GM10847 (cell line): Measurements from ENCODE around the gene MCL1.
A peak's percentile ranks its signal among the peaks of the same experiment; 100 is the strongest.

Experiments
- POLR2A ChIP-seq: IDR thresholded peaks from 2 replicates; pipeline ENCODE4 v1.6.1; 2011; ENCODE audit not compliant: insufficient read length; ENCODE audit errors: extremely low read depth

MCL1 gene

GRCh38 chr1:150575072-150575489, 4.3 kb downstream of the MCL1 start:
- TF ChIP-seq POLR2A = no peak

GRCh38 chr1:150574260-150575071, 4.9 kb downstream of the MCL1 start:
- no peak for TF ChIP-seq POLR2A

- TF ChIP-seq POLR2A = peak; percentile 14
These were observed 6.3 kb downstream of the MCL1 start for GRCh38 chr1:150572918-150573647.

GRCh38 chr1:150568594-150568966, 10.8 kb downstream of the MCL1 start:
- TF ChIP-seq POLR2A = no peak

GRCh38 chr1:150567717-150568593, 11.5 kb downstream of the MCL1 start:
- TF ChIP-seq POLR2A = peak; percentile 16

GRCh38 chr1:150567341-150567716, 12.1 kb downstream of the MCL1 start:
- no peak for TF ChIP-seq POLR2A

- TF ChIP-seq POLR2A = no peak
These were observed 12.6 kb downstream of the MCL1 start for GRCh38 chr1:150566589-150567340.

GRCh38 chr1:150564051-150564991, 15.1 kb downstream of the MCL1 start:
- TF ChIP-seq POLR2A = no peak

- no peak for TF ChIP-seq POLR2A
These were observed 15.9 kb downstream of the MCL1 start for GRCh38 chr1:150563340-150564038.

- TF ChIP-seq POLR2A = no peak
These were observed 16.7 kb downstream of the MCL1 start for GRCh38 chr1:150562446-150563339.

- TF ChIP-seq POLR2A = peak; percentile 55
These were observed 17.4 kb downstream of the MCL1 start for GRCh38 chr1:150561974-150562445.
